SK-N-SH treated with all-trans-retinoic acid at 6 μM for 48 hours (cell line): ENCODE results near the gene SLC4A4.

Source experiments
- CREB5 ChIP-seq: fragments of 250-450 bp; sonication (Bioruptor Pico); IDR thresholded peaks from 2 replicates; pipeline ENCODE4 v1.5.1; 2020; ENCODE audit warnings: low read depth, mild to moderate bottlenecking, moderate library complexity
- CSDC2 ChIP-seq: fragments of 250-450 bp; sonication (Bioruptor Pico); IDR thresholded peaks from 2 replicates; pipeline ENCODE4 v1.5.0; 2020; ENCODE audit warnings: mild to moderate bottlenecking, moderate library complexity
- CSRNP3 ChIP-seq: fragments of 250-450 bp; sonication (Bioruptor Pico); IDR thresholded peaks from 2 replicates; pipeline ENCODE4 v1.5.1; 2021; ENCODE audit warnings: mild to moderate bottlenecking, moderate library complexity
- ESRRG ChIP-seq: fragments of 250-450 bp; sonication (Bioruptor Pico); IDR thresholded peaks from 2 replicates; pipeline ENCODE4 v1.6.1; 2021; ENCODE audit warnings: mild to moderate bottlenecking
- ISL1 ChIP-seq: fragments of 250-450 bp; sonication (Bioruptor Pico); IDR thresholded peaks from 2 replicates; pipeline ENCODE4 v2.1.2; 2022; ENCODE audit warnings: mild to moderate bottlenecking, moderate library complexity
- RARB ChIP-seq: fragments of 250-450 bp; sonication (Bioruptor Pico); IDR thresholded peaks from 2 replicates; pipeline ENCODE4 v1.8.0; 2021; ENCODE audit warnings: mild to moderate bottlenecking, moderate library complexity
- SNAI2 ChIP-seq: fragments of 250-450 bp; sonication (Bioruptor Pico); IDR thresholded peaks from 2 replicates; pipeline ENCODE4 v1.5.0; 2020; ENCODE audit warnings: mild to moderate bottlenecking, moderate library complexity
- TCF4 ChIP-seq: fragments of 250-450 bp; sonication (Bioruptor Pico); IDR thresholded peaks from 2 replicates; pipeline ENCODE4 v1.8.0; 2021; ENCODE audit warnings: mild to moderate bottlenecking, moderate library complexity, borderline replicate concordance
- TOX ChIP-seq: fragments of 250-450 bp; sonication (Bioruptor Pico); IDR thresholded peaks from 2 replicates; pipeline ENCODE4 v1.8.0; 2021; ENCODE audit warnings: mild to moderate bottlenecking, moderate library complexity, borderline replicate concordance
- ZFP30 ChIP-seq: fragments of 450-650 bp; formaldehyde crosslinking; IDR thresholded peaks from 2 replicates; pipeline ENCODE4 v1.5.0; 2022; ENCODE audit warnings: mild to moderate bottlenecking, moderate library complexity
- ZNF565 ChIP-seq: fragments of 450-650 bp; formaldehyde crosslinking; conservative IDR thresholded peaks from 2 replicates; pipeline ENCODE4 v1.5.0; 2020; ENCODE audit warnings: low read depth, mild to moderate bottlenecking, moderate library complexity
- ZNF70 ChIP-seq: fragments of 450-650 bp; formaldehyde crosslinking; IDR thresholded peaks from 2 replicates; pipeline ENCODE4 v1.5.0; 2020; ENCODE audit warnings: mild to moderate bottlenecking, moderate library complexity
- TF ChIP-seq, protein P1 (sequence below): fragments of 250-450 bp; sonication (Bioruptor Pico); IDR thresholded peaks from 2 replicates; pipeline ENCODE4 v1.5.0; 2020; ENCODE audit warnings: mild to moderate bottlenecking, moderate library complexity
- TF ChIP-seq, protein P2 (sequence below): fragments of 250-450 bp; sonication (Bioruptor Pico); IDR thresholded peaks from 2 replicates; pipeline ENCODE4 v1.8.0; 2020; ENCODE audit warnings: mild to moderate bottlenecking, moderate library complexity, borderline replicate concordance

- TF ChIP-seq ZNF565 (CRISPR knock-in tag) = no peak
- no peak for TF ChIP-seq CSRNP3 (CRISPR knock-in tag)
- TF ChIP-seq, protein P1, sequence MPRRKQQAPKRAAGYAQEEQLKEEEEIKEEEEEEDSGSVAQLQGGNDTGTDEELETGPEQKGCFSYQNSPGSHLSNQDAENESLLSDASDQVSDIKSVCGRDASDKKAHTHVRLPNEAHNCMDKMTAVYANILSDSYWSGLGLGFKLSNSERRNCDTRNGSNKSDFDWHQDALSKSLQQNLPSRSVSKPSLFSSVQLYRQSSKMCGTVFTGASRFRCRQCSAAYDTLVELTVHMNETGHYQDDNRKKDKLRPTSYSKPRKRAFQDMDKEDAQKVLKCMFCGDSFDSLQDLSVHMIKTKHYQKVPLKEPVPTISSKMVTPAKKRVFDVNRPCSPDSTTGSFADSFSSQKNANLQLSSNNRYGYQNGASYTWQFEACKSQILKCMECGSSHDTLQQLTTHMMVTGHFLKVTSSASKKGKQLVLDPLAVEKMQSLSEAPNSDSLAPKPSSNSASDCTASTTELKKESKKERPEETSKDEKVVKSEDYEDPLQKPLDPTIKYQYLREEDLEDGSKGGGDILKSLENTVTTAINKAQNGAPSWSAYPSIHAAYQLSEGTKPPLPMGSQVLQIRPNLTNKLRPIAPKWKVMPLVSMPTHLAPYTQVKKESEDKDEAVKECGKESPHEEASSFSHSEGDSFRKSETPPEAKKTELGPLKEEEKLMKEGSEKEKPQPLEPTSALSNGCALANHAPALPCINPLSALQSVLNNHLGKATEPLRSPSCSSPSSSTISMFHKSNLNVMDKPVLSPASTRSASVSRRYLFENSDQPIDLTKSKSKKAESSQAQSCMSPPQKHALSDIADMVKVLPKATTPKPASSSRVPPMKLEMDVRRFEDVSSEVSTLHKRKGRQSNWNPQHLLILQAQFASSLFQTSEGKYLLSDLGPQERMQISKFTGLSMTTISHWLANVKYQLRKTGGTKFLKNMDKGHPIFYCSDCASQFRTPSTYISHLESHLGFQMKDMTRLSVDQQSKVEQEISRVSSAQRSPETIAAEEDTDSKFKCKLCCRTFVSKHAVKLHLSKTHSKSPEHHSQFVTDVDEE (CRISPR knock-in tag) = no peak
- TF ChIP-seq RARB (CRISPR knock-in tag) = no peak
- TF ChIP-seq CSDC2 = no peak
- TF ChIP-seq ZNF70 = no peak
- no peak for TF ChIP-seq TCF4 (CRISPR knock-in tag)
- no peak for TF ChIP-seq ESRRG (CRISPR knock-in tag)
- no peak for TF ChIP-seq SNAI2
- TF ChIP-seq ISL1 (CRISPR knock-in tag) = no peak
- no peak for TF ChIP-seq CREB5 (CRISPR knock-in tag)
- TF ChIP-seq, protein P2, sequence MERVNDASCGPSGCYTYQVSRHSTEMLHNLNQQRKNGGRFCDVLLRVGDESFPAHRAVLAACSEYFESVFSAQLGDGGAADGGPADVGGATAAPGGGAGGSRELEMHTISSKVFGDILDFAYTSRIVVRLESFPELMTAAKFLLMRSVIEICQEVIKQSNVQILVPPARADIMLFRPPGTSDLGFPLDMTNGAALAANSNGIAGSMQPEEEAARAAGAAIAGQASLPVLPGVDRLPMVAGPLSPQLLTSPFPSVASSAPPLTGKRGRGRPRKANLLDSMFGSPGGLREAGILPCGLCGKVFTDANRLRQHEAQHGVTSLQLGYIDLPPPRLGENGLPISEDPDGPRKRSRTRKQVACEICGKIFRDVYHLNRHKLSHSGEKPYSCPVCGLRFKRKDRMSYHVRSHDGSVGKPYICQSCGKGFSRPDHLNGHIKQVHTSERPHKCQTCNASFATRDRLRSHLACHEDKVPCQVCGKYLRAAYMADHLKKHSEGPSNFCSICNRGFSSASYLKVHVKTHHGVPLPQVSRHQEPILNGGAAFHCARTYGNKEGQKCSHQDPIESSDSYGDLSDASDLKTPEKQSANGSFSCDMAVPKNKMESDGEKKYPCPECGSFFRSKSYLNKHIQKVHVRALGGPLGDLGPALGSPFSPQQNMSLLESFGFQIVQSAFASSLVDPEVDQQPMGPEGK (CRISPR knock-in tag) = no peak
- no peak for TF ChIP-seq TOX
- no peak for TF ChIP-seq ZFP30
These were observed 249.2 kb downstream of the SLC4A4 start for GRCh38 chr4:71587995-71588394.
